Skeletal muscle satellite cell (primary cell): ENCODE measurements around the gene KRT79.
"Not testable (repeated sequence)": the region's sequence is repeated elsewhere in the genome, so short reads cannot be mapped to it uniquely, and the experiment has no call there.

ENCODE experiments used
- H3K27me3 ChIP-seq: 2 replicates; pipeline ENCODE4 v1.7.0; 2013; ENCODE audit warnings: low read length; ENCODE audit not compliant: control insufficient read depth, insufficient read depth
- H3K36me3 ChIP-seq: 2 replicates; pipeline ENCODE4 v1.7.0; 2013; ENCODE audit warnings: mild to moderate bottlenecking, control low read depth, low read length; ENCODE audit not compliant: insufficient read depth
- H3K4me1 ChIP-seq: 2 replicates; pipeline ENCODE4 v1.7.0; 2013; ENCODE audit warnings: low read length; ENCODE audit not compliant: control insufficient read depth, insufficient read depth
- H3K4me2 ChIP-seq: 2 replicates; pipeline ENCODE4 v1.7.0; 2013; ENCODE audit warnings: mild to moderate bottlenecking, low read length
- H3K4me3 ChIP-seq: 2 replicates; pipeline ENCODE4 v1.7.0; 2013; ENCODE audit warnings: low read length
- H3K9ac ChIP-seq: 2 replicates; pipeline ENCODE4 v1.7.0; 2013; ENCODE audit warnings: mild to moderate bottlenecking, low read depth, low read length, moderate library complexity
- H3K9me3 ChIP-seq: replicated peaks from 2 replicates; pipeline ENCODE4 v1.7.0; 2013; ENCODE audit warnings: mild to moderate bottlenecking, control low read depth, low read length

The KRT79 gene

GRCh38 chr12:52856787-52857186 lies 22.7 kb upstream of the KRT79 start:
- Histone ChIP-seq H3K4me1 (no peaks in the 10 kb centered on the region), H3K9ac (no peak overlapping the region), H3K27me3 (peaks cover 42% of the 10 kb centered on the region), H3K4me2 (no peak overlapping the region), H3K36me3 (no peaks in the 10 kb centered on the region), H3K4me3 (no peak overlapping the region), H3K9me3 (no peaks in the 10 kb centered on the region)

DNA sequence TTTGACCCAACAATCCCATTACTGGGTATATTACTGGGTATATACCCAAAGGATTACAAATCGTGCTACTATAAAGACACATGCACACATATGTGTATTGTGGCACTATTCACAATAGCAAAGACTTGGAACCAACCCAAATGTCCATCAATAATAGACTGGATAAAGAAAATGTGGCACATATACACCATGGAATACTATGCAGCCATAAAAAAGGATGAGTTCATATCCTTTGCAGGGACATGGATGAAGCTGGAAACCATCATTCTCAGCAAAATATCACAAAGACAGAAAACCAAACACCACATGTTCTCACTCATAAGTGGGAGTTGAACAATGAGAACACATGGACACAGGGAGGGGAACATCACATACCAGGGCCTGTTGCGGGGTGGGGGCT lies 22.0 kb upstream of the KRT79 start:
- H3K4me3 ChIP-seq, H3K9me3 ChIP-seq, H3K36me3 ChIP-seq, H3K4me1 ChIP-seq, H3K9ac ChIP-seq, H3K4me2 ChIP-seq: not testable (repeated sequence)
- H3K27me3 ChIP-seq = peaks cover 48% of the 10 kb centered on the region

GRCh38 chr12:52851787-52852186 lies 17.7 kb upstream of the KRT79 start:
- Histone ChIP-seq H3K9ac (no peak overlapping the region), H3K4me1 (no peaks in the 10 kb centered on the region), H3K36me3 (no peaks in the 10 kb centered on the region), H3K4me3 (no peak overlapping the region), H3K27me3 (peaks cover 49% of the 10 kb centered on the region), H3K9me3 (no peaks in the 10 kb centered on the region), H3K4me2 (no peak overlapping the region)

DNA sequence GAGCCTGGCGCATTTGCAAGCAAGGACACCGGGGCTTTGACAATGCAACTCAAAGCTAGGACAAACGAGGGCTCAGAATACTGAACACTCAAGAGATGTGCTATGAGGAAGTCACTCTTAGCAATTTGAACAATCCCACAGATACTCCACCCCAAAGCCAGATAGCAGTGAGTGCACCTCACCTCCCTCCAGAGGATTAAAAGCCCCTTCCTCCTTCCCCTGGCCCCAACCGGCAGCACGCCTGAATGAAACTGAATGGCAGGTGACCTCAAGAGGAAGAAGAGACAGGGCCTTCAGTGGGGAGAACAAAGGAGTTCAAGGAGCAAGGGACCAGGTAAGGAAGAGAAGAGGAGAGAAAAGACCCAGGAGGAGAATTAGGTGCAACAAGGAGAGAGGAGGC lies 16.6 kb upstream of the KRT79 start:
- Histone ChIP-seq H3K4me3 (no peak overlapping the region), H3K27me3 (peaks cover 53% of the 10 kb centered on the region), H3K4me2 (no peak overlapping the region), H3K9me3 (no peaks in the 10 kb centered on the region), H3K9ac (no peak overlapping the region), H3K36me3 (no peaks in the 10 kb centered on the region), H3K4me1 (no peaks in the 10 kb centered on the region)

DNA sequence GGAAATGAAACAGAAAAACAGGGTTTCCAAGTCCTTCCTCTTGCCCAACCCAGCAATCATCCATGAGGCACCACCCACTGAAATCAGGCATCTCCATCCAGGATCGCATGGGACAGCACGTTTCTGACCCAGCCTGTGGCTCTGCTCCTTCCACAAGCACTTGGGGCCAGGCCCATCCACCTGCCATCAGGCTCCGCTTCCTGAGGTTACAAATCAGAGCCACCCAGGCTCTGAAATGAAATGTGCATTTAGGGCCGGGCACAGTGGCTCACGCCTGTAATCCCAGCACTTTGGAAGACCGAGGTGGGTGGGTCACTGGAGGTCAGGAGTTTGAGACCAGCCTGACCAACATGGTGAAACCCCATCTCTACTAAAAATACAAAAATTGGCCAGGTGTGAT lies 15.4 kb upstream of the KRT79 start:
- Histone ChIP-seq H3K9ac (no peak overlapping the region), H3K4me1 (no peaks in the 10 kb centered on the region)

DNA sequence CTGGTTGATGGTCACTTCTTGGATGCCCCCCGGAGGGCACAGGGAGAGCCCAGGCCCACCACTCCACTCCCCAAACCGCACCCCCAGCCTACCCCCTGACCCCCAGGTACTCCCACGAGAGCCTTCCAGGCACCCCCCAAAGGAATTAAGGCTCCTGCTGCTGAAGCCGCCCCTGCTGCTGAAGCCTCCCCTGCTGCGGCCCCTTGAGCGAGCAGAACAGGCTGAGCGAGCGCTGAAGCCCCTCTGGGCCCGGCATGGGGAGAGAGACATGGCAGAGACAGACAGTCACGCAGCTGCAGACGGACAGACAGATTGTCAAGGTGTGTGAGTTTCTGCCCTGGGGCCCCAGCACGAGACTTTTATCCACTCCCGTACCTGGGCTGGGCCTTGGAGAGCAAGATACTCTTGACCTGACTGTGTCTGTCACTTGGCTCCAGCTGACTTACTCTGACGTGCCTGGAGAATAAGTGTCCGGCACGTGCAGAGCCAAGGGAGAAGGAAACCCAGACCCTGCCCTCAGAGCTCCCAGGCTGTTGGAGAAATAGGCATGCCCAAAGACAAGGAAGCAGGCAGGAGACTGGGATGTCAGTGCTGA lies 14.6 kb upstream of the KRT79 start, which contains the start of gene KRT78:
TSS of gene KRT78 (minus strand) at position 334 of the 595 bp plus-strand sequence. CDS start at position 270, 64 bp downstream.
- no peak within 1 kb of the TSS for H3K4me2 ChIP-seq
- H3K36me3 ChIP-seq = no peaks in the 10 kb centered on the region
- H3K4me1 ChIP-seq = no peaks in the 10 kb centered on the region
- H3K4me3 ChIP-seq = no peak within 1 kb of the TSS
- H3K9ac ChIP-seq = no peak within 1 kb of the TSS
- peaks cover 59% of the 10 kb centered on the region for H3K27me3 ChIP-seq
- H3K9me3 ChIP-seq = no peaks in the 10 kb centered on the region

More for the DNA sequence above, 15.4 kb upstream of the KRT79 start:
- no peaks in the 10 kb centered on the region for H3K9me3 ChIP-seq
- H3K27me3 ChIP-seq = peaks cover 53% of the 10 kb centered on the region
- H3K4me3 ChIP-seq = no peak overlapping the region
- H3K36me3 ChIP-seq = no peaks in the 10 kb centered on the region
- H3K4me2 ChIP-seq = no peak overlapping the region

DNA sequence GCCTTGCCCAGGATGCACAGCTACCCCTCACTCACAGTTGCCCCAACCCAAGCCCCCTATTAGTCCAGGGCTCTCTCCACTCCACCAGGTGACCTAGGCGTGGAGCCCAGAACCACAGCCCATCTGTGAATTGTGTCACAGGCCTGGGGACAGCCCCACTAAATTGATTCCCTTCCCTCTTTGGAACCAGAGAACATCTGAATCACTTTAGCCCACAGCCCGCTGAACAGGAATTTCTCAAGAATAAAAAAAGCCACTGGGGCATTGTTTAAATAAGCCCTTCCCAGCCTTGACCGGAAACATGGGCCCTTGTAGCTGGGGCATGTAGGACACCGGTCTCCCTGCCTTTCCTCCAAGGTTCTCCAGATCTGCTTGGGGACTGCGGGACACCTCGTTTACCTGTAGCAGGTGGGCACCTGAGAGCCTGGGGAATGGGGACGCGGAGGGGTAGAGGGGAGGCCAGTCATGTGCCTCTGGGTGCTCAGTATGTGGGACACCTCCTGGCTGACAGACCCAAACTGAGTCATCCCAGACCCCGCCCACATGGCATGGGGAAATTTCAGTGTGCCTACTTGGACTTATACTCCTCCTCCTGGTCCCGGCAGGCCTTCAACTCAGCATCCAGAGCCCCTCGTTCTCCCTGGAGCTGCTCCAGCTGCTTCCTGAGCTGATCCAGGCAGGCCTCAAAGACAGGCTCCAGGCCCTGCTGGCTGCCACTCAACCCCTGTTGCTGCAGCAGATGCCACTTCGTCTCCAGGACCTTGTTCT lies 13.4 kb upstream of the KRT79 start:
- peaks cover 50% of the 10 kb centered on the region for H3K27me3 ChIP-seq
- no peak overlapping the region for H3K9ac ChIP-seq
- H3K4me2 ChIP-seq = no peak overlapping the region
- no peaks in the 10 kb centered on the region for H3K4me1 ChIP-seq
- H3K36me3 ChIP-seq = no peaks in the 10 kb centered on the region
- H3K4me3 ChIP-seq = no peak overlapping the region
- no peaks in the 10 kb centered on the region for H3K9me3 ChIP-seq

DNA sequence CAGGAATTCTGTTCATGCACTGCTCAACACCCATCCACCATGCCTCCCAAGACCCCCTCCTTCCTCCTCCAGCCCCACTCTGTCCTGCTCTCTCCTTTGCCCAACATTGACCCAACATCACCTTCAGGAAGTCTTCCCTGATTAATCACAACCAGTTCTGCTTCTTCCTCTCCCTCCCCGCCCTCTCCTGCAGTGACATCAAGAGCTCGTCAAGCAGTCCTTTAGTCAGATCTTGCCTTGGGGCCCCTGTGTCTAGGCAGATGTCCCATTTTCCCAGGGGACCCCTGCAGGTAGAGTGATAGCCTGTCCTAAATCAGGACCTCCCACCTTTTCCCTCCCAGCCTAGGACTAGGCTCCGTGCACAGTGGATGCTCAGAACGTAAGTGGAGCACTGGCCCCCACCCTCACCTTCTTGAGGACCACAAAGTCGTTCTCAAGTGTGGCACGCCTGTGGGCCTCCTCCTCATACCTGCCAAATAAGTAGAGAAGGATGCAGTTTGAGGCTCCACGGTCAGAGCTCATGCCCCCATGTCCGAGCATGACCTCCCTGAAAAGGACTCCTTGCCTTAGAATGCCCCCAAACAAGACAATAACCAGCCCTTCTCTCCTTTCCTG lies 12.4 kb upstream of the KRT79 start:
- Histone ChIP-seq H3K9ac (no peak overlapping the region), H3K4me2 (no peak overlapping the region), H3K36me3 (no peaks in the 10 kb centered on the region), H3K9me3 (no peaks in the 10 kb centered on the region), H3K27me3 (peaks cover 49% of the 10 kb centered on the region), H3K4me3 (no peak overlapping the region), H3K4me1 (no peaks in the 10 kb centered on the region)

- no peaks in the 10 kb centered on the region for H3K9me3 ChIP-seq
- no peaks in the 10 kb centered on the region for H3K36me3 ChIP-seq
- H3K27me3 ChIP-seq = peaks cover 45% of the 10 kb centered on the region
- no peak overlapping the region for H3K4me3 ChIP-seq
- no peak overlapping the region for H3K9ac ChIP-seq
- no peaks in the 10 kb centered on the region for H3K4me1 ChIP-seq
- no peak overlapping the region for H3K4me2 ChIP-seq
Measured at GRCh38 chr12:52845946-52846345, 11.8 kb upstream of the KRT79 start.

DNA sequence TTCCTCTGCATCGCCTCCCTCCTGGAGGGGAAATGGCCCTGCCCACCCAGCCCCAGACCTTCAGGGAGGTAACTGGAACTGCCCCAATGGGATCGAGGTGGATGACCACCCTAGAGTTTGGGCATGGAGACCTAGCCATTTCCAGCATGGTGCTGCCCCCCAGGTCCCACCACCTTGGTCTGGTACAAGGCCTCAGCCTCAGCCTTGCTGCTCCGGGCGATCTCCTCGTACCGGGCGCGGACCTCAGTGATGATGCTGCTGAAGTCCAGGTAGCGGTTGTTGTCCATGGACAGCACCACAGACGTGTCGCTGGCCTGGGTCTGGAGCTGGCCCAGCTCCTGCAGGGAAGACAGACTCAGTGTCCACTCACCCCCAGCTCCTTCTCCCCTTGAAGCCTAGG lies 10.3 kb upstream of the KRT79 start:
- Histone ChIP-seq H3K4me2 (no peak overlapping the region), H3K9ac (no peak overlapping the region), H3K27me3 (peaks cover 41% of the 10 kb centered on the region)

DNA sequence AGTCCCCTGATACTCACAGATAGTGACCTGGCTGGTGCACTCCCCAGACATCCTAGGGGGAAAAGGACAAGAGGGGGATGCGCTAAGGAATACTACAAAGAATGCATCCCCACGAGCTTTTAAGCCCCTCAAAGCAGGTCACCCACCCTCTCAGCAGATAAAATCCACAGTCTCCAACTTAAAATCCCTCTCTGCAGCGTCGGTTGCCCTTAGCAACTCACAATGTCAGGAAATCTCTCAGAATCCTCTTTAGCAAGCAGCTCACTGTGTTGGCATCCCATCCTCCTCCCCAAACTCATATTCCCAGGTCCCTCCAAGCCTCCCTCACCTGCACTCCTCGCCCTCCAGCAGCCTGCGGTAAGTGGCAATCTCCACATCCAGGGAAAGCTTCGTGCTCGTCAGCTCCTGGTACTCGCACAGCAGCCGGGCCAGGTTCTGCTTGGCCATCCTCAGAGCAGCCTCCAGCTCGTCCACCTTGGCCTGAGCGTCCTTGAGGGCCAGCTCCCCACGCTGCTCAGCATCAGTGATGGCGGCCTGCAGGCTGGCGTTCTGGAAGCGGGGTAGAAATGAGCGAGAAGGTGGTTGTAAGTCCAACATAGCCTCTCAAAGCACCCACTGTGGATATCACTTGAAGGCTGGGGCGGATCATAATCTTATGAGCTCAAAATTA lies 5.5 kb upstream of the KRT79 start:
- H3K9me3 ChIP-seq = no peaks in the 10 kb centered on the region
- H3K36me3 ChIP-seq = no peaks in the 10 kb centered on the region
- H3K4me2 ChIP-seq = no peak overlapping the region
- H3K4me3 ChIP-seq = no peak overlapping the region
- H3K27me3 ChIP-seq = peaks cover 29% of the 10 kb centered on the region
- no peak overlapping the region for H3K9ac ChIP-seq
- H3K4me1 ChIP-seq = peaks cover 27% of the 10 kb centered on the region

More for the DNA sequence above, 10.3 kb upstream of the KRT79 start:
- Histone ChIP-seq H3K9me3 (no peaks in the 10 kb centered on the region), H3K4me1 (no peaks in the 10 kb centered on the region), H3K36me3 (no peaks in the 10 kb centered on the region), H3K4me3 (no peak overlapping the region)
